CD4-positive, alpha-beta T cell treated with Interleukin-4 for 1 hour (primary cell): ENCODE measurements around the gene TBC1D16.
A peak's percentile ranks its signal among the peaks of the same experiment; 100 is the strongest.

Source experiments
- DNase-seq, 2 donors: peaks; one replicate each; pipeline ENCODE4 v3.0.0-alpha.2; 2020 to 2022

Gene TBC1D16

DNA sequence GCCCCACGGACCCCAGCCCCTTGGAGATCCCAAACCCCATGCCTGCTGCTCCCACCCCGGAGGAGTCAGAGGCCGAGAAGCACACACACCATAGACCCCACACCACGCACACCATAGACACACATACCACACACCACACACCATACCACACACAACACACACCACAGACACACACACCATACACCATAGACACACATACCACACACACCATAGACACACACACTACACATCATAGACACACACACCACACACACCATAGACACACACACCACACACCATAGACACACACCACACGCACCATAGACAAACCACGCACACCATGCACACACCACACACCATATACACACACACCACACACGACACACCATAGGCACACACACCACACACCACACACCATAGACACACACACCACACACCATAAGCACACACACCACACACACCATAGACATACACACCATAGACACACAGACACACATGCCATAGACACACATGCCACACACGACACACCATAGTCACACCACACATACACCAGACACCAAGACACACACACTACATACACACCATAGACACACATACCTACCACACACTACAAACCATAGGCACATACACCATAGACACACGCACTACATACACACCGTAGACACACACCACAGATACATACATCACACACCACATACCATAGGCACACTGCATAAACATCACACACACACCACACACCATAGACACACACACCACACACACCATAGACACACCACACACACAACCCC is 11.3 kb downstream of the TBC1D16 start:
- DNase-seq: no peak

- DNase-seq: no peak
Measured at GRCh38 chr17:80023481-80024205, 12.0 kb downstream of the TBC1D16 start.

GRCh38 chr17:80021600-80021999 is 14.1 kb downstream of the TBC1D16 start:
- DNase-seq: no peak

DNA sequence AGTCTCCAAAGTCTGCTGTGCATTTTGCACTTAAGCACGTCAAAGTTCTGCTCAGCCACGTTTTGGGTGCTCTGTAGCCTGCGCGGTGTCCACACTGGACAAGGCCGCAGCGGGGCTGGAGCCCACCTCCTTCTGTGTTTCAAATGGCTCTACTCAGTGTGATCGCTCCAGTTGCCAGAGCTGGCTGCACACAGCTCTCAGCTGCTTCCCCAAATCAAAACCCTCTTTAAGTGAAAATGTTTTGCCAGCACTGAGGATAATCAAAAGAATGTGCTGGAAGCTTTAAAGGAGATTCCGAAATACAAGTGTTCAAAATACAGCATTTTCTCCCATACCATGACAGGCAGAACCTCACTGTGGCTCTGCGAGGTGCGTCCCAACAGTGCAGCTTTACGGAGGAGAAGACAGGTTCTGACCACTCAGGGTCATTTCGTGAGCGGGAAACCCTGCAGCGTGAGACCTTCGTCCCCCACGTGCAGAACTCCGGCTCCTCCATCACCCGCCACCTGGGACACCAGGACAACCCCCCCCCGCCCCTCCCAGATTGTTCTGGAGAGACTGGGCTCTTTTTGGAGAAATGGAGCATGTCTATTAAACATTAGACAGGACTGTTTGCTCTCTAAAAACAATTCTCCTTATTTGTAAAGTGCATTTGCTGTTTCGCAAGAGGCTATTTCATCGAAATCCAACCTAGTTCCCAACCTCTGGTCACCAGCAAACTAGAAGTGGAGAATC is 16.6 kb downstream of the TBC1D16 start:
- DNase-seq: no peak

- DNase-seq: no peak
Measured at GRCh38 chr17:80017226-80018010, 18.3 kb downstream of the TBC1D16 start.

GRCh38 chr17:80012765-80013741 is 22.6 kb downstream of the TBC1D16 start:
- no peak for DNase-seq

DNA sequence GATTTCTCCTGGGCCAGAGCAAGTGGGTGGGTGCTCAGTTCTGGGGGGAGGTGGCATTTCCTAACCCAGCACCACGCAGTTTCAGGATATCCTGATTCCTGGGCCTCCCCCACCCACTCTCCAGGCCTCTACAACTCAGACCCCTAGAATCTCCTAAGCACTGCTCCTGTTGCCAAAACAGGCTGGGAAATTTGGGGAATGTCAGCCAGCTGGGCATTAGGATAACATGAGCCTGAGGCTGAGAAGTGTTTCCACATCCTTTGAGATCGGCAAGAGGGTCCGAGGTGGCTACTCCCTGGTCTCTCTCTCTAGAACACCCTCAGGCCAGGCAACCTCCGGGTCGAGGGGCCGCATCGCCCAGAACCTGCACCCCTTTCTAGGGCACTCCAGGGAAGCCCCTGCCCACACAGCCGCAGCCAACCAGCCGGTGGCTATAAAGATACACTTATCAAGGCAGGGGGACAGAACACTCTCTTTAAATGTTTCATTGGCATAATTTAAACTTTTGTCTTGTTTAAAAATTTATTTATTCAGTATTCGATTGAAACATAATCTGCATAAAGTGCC is 23.6 kb downstream of the TBC1D16 start:
- DNase-seq: no peak

DNA sequence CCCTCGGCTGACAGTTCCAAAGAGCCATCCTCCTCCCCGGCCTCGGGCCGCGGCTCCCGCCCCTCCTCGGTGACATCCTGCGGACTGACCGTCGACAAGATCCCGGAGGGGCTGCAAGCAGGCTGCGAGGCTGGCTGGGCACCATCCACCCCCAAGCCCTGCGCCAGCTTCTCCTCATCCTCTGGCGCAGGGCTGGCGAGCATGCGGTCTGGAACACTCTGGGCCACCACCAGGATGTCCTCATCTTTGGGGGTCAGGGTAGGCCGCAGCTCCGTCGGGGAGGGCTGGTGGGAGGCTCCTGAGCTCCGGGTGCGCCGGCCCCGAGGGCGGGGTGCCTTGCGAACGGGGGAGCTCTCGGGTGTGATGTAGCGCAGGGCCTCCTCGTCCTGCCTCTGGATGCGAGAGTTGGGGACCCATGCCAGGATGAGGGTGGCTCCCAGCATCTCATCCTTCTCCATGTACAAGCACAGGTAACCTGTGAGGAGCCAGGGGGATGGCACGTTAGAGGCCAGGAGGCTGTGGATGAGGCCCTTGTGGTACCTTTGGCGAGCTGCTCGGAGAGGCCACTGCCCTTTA is 25.3 kb downstream of the TBC1D16 start:
- DNase-seq: no peak

DNA sequence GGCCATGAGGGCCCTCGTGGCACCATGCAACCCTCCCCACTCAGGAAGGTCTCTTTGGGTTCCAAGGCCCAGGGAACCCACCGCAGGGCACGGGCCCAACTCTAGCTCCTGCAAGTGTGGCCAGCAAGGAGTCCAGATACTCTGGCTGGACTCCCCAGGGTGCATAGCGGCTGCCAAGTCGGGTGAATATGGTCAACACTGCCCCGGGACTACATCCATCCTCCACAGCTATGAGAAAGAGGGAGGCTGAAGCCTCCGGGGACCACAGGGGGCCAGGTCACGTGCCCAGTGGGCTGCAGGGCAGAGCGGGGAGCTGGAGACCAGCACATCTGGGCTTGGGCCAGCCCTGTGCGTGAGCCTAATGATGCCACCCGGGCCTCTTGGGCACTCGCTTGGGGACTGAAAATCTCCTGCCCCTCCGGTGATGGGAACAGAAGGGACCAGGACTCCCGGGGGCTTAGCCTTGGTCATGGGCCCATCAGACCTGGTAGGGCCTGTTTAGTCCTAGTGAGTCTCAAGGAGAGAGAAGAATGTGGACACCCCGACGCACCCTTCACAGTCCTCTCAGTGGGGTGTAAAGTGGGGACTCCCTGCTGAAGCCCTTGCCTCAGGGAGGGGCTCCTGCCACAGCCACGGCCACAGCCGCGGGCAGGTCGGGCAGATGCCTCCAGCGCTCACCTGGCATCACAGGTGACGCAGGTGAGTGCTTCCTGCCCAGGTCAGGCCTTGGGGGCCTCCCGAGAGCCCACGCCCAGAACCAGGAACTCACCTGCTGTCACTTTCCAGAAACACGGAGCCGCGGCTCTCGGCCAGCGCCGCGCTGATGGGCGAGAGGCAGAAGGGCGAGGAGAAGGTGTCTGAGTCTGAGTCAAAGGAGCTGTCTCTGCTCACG is 26.0 kb downstream of the TBC1D16 start:
- DNase-seq: no peak

DNA sequence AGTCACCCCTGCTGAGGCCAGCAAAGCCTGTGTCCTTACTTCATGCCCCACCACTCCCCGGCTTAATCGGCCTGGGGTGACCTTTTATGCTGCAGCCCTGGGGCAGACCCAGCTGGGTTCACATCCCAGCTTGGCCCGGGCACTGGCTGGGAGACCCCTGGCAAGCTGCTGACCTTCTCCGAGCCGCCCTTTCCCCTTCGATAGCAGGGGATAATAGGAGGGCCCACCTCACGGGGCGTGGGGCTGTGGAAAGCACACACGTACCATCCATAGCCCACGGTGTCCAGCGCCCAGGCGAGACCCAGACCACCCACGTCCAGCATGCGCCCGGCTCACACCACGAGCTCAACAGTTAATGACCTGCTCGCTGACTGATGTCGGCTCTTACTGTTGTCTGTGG is 26.8 kb downstream of the TBC1D16 start:
- DNase-seq: no peak

GRCh38 chr17:80008383-80008840 is 27.3 kb downstream of the TBC1D16 start:
- DNase-seq: peak; percentile 71 to 75

- DNase-seq: no peak
Measured at GRCh38 chr17:80007939-80008338, 27.7 kb downstream of the TBC1D16 start.

DNA sequence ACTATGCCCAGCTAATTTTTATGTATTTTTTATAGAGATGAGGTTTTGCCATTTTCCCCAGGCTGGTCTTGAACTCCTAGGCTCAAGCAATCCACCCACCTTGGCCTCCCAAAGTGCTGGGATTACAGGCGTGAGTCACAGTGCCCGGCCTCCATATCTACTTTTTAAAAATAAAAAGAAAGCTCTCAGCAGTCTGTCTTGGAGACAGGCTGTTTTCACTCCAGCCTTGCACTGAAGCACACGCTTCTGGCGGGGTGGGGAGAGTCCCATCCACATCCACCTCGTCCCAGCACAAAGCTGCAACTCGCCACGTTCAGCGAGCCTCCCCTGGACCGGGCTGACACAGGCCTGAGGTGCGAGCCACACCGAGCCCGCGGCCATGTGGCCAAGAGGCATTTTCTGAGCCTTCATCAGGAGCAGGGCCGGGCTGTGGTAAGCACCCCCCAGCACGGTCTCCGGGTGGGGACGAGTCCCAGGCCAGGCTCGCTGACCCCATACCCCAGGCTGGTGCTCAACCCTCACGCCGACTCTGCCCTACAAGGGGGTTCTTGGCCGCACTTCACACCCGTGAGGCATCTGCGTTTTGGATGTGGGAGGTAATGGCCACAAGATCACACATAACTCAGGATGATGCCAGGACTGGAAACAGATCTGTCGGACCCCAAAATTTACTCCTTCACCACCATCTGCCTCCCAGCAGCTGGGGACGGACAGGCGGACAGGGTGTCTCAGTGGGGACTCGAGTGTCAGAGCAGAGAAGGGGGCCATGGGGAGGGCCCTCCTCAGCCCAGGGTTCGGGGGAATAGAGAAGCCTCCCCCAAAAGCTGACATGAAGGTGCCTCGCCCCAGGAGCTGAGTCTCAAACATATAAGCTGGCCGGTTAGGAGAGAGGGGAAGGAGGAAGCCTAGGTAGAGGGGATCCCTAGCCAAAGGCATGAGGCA is 28.6 kb downstream of the TBC1D16 start:
- DNase-seq: no peak

GRCh38 chr17:80006339-80006720 is 29.3 kb downstream of the TBC1D16 start:
- DNase-seq: no peak

GRCh38 chr17:80005360-80006338 is 30.0 kb downstream of the TBC1D16 start:
- peak; percentile 63 to 71 for DNase-seq

DNA sequence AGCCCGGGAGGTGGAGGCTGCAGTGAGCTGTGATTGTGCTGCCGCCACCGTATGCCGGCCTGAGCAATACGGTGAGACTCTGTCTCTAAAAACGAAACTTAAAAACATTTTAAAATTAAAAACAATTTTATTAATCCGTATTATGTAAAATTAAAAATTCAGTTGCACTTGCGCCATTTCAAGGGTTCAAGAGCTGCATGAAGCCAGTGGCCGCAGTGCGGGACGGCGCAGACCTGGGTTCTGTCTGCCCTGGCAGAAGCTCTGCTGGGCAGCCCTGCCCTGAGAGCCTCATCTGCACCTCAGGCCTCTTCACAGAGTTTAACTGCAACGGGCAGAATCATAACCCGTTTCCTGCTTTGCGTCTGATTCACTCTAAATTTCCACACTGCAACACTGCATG is 31.7 kb downstream of the TBC1D16 start:
- no peak for DNase-seq
